ENCODE data around the gene PLPPR3. TPM values are rescaled to one million over a fixed set of nuclear protein-coding genes. Genes with fewer than 3 reads are reported as not detected.
A peak's percentile ranks its signal among the peaks of the same experiment; 100 is the strongest.
"Not testable (repeated sequence)": the region's sequence is repeated elsewhere in the genome, so short reads cannot be mapped to it uniquely, and the experiment has no call there.

PLPPR3 gene
- total RNA-seq, 4 donors from 2014 or later: not detected

GRCh38 chr19:854549-854948 lies 32.8 kb upstream of the PLPPR3 start:
- Histone ChIP-seq H3K27me3 (peaks cover 42 to 61% (median 48%) of the 10 kb centered on the region in 3 donors), H3K4me1 (peaks cover 0 to 6% of the 10 kb centered on the region in 2 donors), H3K9me3 (no peaks in the 10 kb centered on the region), H3K36me3 (no peaks in the 10 kb centered on the region), H3K27ac (no peak overlapping the region), H3K4me3 (no peak overlapping the region)
- ATAC-seq (no peak), DNase-seq (no peak)
- in situ Hi-C loops (cut with MboI; ENCODE audit: low sequenced_read_pairs in 4 of 4): loop anchor here in 1 of 4 donors (25.0 kb wide), 1 partner anchor 133 kb away; the partner anchor contains the start of gene WDR18
- TF ChIP-seq POLR2A (IDR thresholded peaks at IDR 0.05) (no peak), CTCF (IDR thresholded peaks at IDR 0.05 in 4 of 5, conservative IDR thresholded peaks at IDR 0.05 in 1 of 5) (no peak)
- intact Hi-C loops (cut with DNase I; ENCODE audit: low total_unique reads): no loop called here

- H3K27ac ChIP-seq; ATAC-seq; intact Hi-C loops (cut with DNase I; ENCODE audit: low total_unique reads); DNase-seq; H3K36me3 ChIP-seq; H3K4me1 ChIP-seq; H3K9me3 ChIP-seq; H3K4me3 ChIP-seq: not testable (repeated sequence)
- peaks cover 42 to 55% (median 42%) of the 10 kb centered on the region in 3 donors for H3K27me3 ChIP-seq
- in situ Hi-C loops (cut with MboI; ENCODE audit: low sequenced_read_pairs in 4 of 4): loop anchor here in 1 of 4 donors (25.0 kb wide), 1 partner anchor 134 kb away; the partner anchor contains the start of gene WDR18
Measured at GRCh38 chr19:853614-854220, 32.0 kb upstream of the PLPPR3 start.

- in situ Hi-C loops (cut with MboI; ENCODE audit: low sequenced_read_pairs in 4 of 4): loop anchor here in 1 of 4 donors (25.0 kb wide), 1 partner anchor 134 kb away; the partner anchor contains the start of gene WDR18
- intact Hi-C loops (cut with DNase I; ENCODE audit: low total_unique reads): no loop called here
Measured at GRCh38 chr19:853014-853585, 31.3 kb upstream of the PLPPR3 start.

GRCh38 chr19:852136-853013 lies 30.6 kb upstream of the PLPPR3 start, which contains the start of gene ELANE:
ELANE (plus strand) TSS chr19:852303; CDS start chr19:852329, 26 bp downstream.
- in situ Hi-C loops (cut with MboI; ENCODE audit: low sequenced_read_pairs in 4 of 4): loop anchor here in 1 of 4 donors (25.0 kb wide), 1 partner anchor 135 kb away; the partner anchor contains the start of gene WDR18
- intact Hi-C loops (cut with DNase I; ENCODE audit: low total_unique reads): no loop called here
- H3K27me3 ChIP-seq: peaks cover 45 to 62% (median 54%) of the 10 kb centered on the region in 3 donors

More at GRCh38 chr19:853014-853585, 31.3 kb upstream of the PLPPR3 start:
- H3K4me3 ChIP-seq: no peak overlapping the region
- peaks cover 43 to 56% (median 47%) of the 10 kb centered on the region in 3 donors for H3K27me3 ChIP-seq
- H3K36me3 ChIP-seq: no peaks in the 10 kb centered on the region
- peaks cover 0 to 6% of the 10 kb centered on the region in 2 donors for H3K4me1 ChIP-seq
- no peak overlapping the region for H3K27ac ChIP-seq
- TF ChIP-seq POLR2A (IDR thresholded peaks at IDR 0.05): no peak
- no peak for TF ChIP-seq CTCF (IDR thresholded peaks at IDR 0.05 in 4 of 5, conservative IDR thresholded peaks at IDR 0.05 in 1 of 5)
- H3K9me3 ChIP-seq: no peaks in the 10 kb centered on the region
- DNase-seq (no peak), ATAC-seq (no peak)

More at GRCh38 chr19:852136-853013, 30.6 kb upstream of the PLPPR3 start, which contains the start of gene ELANE:
- Histone ChIP-seq H3K4me1 (peaks cover 0 to 6% of the 10 kb centered on the region in 2 donors), H3K9me3 (no peaks in the 10 kb centered on the region), H3K4me3 (no peak within 1 kb of the TSS), H3K36me3 (no peaks in the 10 kb centered on the region), H3K27ac (peak within 1 kb of the TSS in 3 of 4 donors; percentile 59 to 79 (median 73))
- TF ChIP-seq CTCF (IDR thresholded peaks at IDR 0.05 in 4 of 5, conservative IDR thresholded peaks at IDR 0.05 in 1 of 5) (no peak), POLR2A (IDR thresholded peaks at IDR 0.05) (no peak)
- DNase-seq (no peak), ATAC-seq (no peak)

Measured in gastrocnemius medialis (tissue), 4 donors.